Measurements from ENCODE around the gene VWA5B1. TPM values are rescaled to one million over a fixed set of nuclear protein-coding genes. Genes with fewer than 3 reads are reported as not detected.

Gene VWA5B1
- total and polyA plus RNA-seq, 10 donors, result 0.28 TPM; not detected in 9

- Histone ChIP-seq H3K4me1 (no peaks in the 10 kb centered on the region), H3K27ac (no peak overlapping the region), H3K27me3 (replicated peaks in 1 of 7) (peaks cover 0 to 43% (median 0%) of the 10 kb centered on the region in 7 donors), H3K4me3 (no peak overlapping the region), H3K9me3 (peaks cover 0 to 29% (median 22%) of the 10 kb centered on the region in 8 donors), H3K36me3 (no peaks in the 10 kb centered on the region)
- no peak for DNase-seq
- intact Hi-C loops (cut with DNase I; ENCODE audit: low total_unique reads), result no loop called here
- WGBS, 5 donors, result 82 to 97% (median 90%) methylated on average over 2 of the region's 2 CpGs
- TF ChIP-seq POLR2AphosphoS5 (IDR thresholded peaks at IDR 0.05) (no peak), POLR2A (IDR thresholded peaks at IDR 0.05) (no peak)
- TF ChIP-seq, protein P1, sequence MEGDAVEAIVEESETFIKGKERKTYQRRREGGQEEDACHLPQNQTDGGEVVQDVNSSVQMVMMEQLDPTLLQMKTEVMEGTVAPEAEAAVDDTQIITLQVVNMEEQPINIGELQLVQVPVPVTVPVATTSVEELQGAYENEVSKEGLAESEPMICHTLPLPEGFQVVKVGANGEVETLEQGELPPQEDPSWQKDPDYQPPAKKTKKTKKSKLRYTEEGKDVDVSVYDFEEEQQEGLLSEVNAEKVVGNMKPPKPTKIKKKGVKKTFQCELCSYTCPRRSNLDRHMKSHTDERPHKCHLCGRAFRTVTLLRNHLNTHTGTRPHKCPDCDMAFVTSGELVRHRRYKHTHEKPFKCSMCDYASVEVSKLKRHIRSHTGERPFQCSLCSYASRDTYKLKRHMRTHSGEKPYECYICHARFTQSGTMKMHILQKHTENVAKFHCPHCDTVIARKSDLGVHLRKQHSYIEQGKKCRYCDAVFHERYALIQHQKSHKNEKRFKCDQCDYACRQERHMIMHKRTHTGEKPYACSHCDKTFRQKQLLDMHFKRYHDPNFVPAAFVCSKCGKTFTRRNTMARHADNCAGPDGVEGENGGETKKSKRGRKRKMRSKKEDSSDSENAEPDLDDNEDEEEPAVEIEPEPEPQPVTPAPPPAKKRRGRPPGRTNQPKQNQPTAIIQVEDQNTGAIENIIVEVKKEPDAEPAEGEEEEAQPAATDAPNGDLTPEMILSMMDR (IDR thresholded peaks at IDR 0.05 in 8 of 11, conservative IDR thresholded peaks at IDR 0.05 in 3 of 11), result no peak
Measured at GRCh38 chr1:20395255-20395654, 104.6 kb downstream of the VWA5B1 start.

- no peaks in the 10 kb centered on the region for H3K4me1 ChIP-seq
- no peaks in the 10 kb centered on the region for H3K36me3 ChIP-seq
- peaks cover 0 to 27% (median 22%) of the 10 kb centered on the region in 8 donors for H3K9me3 ChIP-seq
- WGBS, 5 donors, result 72 to 85% (median 79%) methylated on average over 4 of the region's 4 CpGs
- intact Hi-C loops (cut with DNase I; ENCODE audit: low total_unique reads), result no loop called here
- H3K4me3 ChIP-seq, result no peak overlapping the region
- TF ChIP-seq, protein P1 (IDR thresholded peaks at IDR 0.05 in 8 of 11, conservative IDR thresholded peaks at IDR 0.05 in 3 of 11), result no peak
- TF ChIP-seq POLR2AphosphoS5 (IDR thresholded peaks at IDR 0.05) (no peak), POLR2A (IDR thresholded peaks at IDR 0.05) (no peak)
- H3K27me3 ChIP-seq (replicated peaks in 1 of 7), result peaks cover 0 to 56% (median 0%) of the 10 kb centered on the region in 7 donors
- DNase-seq, result no peak
- H3K27ac ChIP-seq, result no peak overlapping the region
Measured at GRCh38 chr1:20398744-20399143, 108.1 kb downstream of the VWA5B1 start.

GRCh38 chr1:20399196-20399595 is 108.5 kb downstream of the VWA5B1 start:
- DNase-seq, result no peak
- intact Hi-C loops (cut with DNase I; ENCODE audit: low total_unique reads), result no loop called here
- Histone ChIP-seq H3K9me3 (peaks cover 0 to 23% (median 20%) of the 10 kb centered on the region in 8 donors), H3K36me3 (no peaks in the 10 kb centered on the region), H3K27me3 (replicated peaks in 1 of 7) (peaks cover 0 to 60% (median 0%) of the 10 kb centered on the region in 7 donors), H3K27ac (no peak overlapping the region), H3K4me3 (no peak overlapping the region), H3K4me1 (no peaks in the 10 kb centered on the region)
- WGBS, 5 donors, result 69 to 81% (median 78%) methylated on average over 7 of the region's 7 CpGs
- TF ChIP-seq, protein P1 (IDR thresholded peaks at IDR 0.05 in 8 of 11, conservative IDR thresholded peaks at IDR 0.05 in 3 of 11), result no peak
- TF ChIP-seq POLR2AphosphoS5 (IDR thresholded peaks at IDR 0.05) (no peak), POLR2A (IDR thresholded peaks at IDR 0.05) (no peak)

DNA sequence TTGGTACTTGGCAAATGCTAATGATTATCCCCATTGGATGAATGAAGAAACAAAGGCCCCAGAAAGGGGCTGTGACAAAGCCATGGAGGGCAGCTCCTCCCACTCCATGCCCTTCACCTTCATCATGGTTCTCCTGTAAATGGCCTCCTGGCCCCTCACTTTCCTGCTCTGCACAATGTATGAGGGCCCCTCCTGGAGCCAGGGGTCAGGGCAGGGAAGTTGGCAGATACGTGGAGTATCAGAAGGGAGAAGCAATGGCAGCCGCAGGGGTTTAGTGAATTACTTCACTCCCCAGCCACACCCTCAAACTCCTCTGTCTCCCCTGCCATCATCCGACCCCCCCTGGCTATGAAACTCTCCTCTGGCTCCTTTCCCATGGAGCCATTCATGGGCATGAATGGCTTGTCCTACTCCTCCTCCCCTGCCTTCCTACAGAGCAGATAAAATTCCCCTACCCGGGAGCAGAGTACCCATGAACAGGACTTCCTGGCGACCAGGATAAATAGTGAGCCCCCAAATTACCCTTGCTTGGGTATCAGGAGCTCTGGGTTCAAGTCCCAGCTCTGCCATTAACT is 109.0 kb downstream of the VWA5B1 start:
- 23 to 40% (median 37%) methylated on average over 5 of the region's 5 CpGs for WGBS, 5 donors
- DNase-seq, result no peak
- H3K4me3 ChIP-seq, result no peak overlapping the region
- H3K27me3 ChIP-seq (replicated peaks in 1 of 7), result peaks cover 0 to 65% (median 4%) of the 10 kb centered on the region in 7 donors
- peaks cover 0 to 18% (median 16%) of the 10 kb centered on the region in 8 donors for H3K9me3 ChIP-seq
- H3K27ac ChIP-seq, result no peak overlapping the region
- intact Hi-C loops (cut with DNase I; ENCODE audit: low total_unique reads), result no loop called here
- H3K36me3 ChIP-seq, result no peaks in the 10 kb centered on the region
- no peaks in the 10 kb centered on the region for H3K4me1 ChIP-seq
- TF ChIP-seq, protein P1 (IDR thresholded peaks at IDR 0.05 in 8 of 11, conservative IDR thresholded peaks at IDR 0.05 in 3 of 11), result no peak
- TF ChIP-seq POLR2A (IDR thresholded peaks at IDR 0.05) (no peak), POLR2AphosphoS5 (IDR thresholded peaks at IDR 0.05) (no peak)

Data from spleen (tissue), 11 donors.